BLaER1 (cell line): ENCODE data around the gene KATNB1.

Source experiments
- H3K27ac ChIP-seq: shearing (Covaris generic); formaldehyde crosslinking; 2 replicates; pipeline ENCODE4 v1.8.1; 2022
- H3K27me3 ChIP-seq: shearing (Covaris generic); formaldehyde crosslinking; 2 replicates; pipeline ENCODE4 v1.8.1; 2022
- H3K36me3 ChIP-seq: shearing (Covaris generic); formaldehyde crosslinking; 2 replicates; pipeline ENCODE4 v1.8.1; 2022
- H3K4me1 ChIP-seq: shearing (Covaris generic); formaldehyde crosslinking; 2 replicates; pipeline ENCODE4 v1.8.1; 2022
- H3K4me2 ChIP-seq: shearing (Covaris generic); formaldehyde crosslinking; 2 replicates; pipeline ENCODE4 v1.8.1; 2022
- H3K4me3 ChIP-seq: shearing (Covaris generic); formaldehyde crosslinking; 2 replicates; pipeline ENCODE4 v1.8.1; 2022
- H3K9ac ChIP-seq: shearing (Covaris generic); formaldehyde crosslinking; 2 replicates; pipeline ENCODE4 v1.8.1; 2022
- H3K9me3 ChIP-seq: shearing (Covaris generic); formaldehyde crosslinking; 2 replicates; pipeline ENCODE4 v1.8.1; 2022
- H4K20me1 ChIP-seq: shearing (Covaris generic); formaldehyde crosslinking; 2 replicates; pipeline ENCODE4 v1.8.1; 2022
- Cebpa-rat ChIP-seq: shearing (Covaris generic); IDR thresholded peaks from 2 replicates; pipeline ENCODE4 v1.8.1; 2022

Gene KATNB1

DNA sequence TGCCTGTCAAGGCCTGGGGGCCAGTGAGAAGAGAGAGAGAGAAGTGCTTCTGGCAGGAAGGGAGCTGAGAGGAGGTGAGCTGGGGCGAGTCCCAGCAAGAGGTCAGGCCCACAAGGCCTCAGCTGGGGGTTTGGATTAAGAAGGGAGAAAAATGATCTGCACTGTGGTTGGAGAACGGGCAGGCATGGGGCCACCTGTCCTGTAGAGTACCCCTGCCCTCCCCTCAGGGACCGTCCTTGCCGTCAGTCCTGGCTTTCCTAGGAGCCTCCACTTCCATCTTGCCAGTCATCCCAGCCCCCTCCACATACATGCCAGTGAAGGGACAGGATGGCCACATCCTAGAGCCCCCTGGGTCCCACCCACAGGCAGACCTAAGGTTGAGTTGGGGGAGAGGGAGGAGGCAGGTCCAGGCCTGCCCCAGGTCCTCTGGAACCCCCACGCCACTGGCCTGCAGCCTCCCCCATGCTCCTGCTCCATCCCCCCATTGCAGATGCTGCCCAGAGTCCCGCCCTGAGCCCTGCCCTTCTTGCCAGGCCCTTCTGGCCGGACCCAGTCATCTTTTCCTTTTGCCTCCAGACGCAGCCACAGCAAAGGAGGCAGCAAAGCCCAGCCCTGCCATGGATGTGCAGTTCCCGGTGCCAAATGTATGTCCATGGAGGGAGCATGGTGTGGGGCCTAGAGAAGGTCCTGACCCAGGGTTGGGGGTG lies 18.9 kb downstream of the KATNB1 start:
- Histone ChIP-seq H3K4me3 (no peak overlapping the region), H3K4me2 (no peak overlapping the region), H3K27me3 (no peaks in the 10 kb centered on the region), H3K9ac (no peak overlapping the region), H3K36me3 (peaks cover 95% of the 10 kb centered on the region), H4K20me1 (no peaks in the 10 kb centered on the region), H3K27ac (peak overlapping the region; percentile 26; the same call in 1 of the 2 replicates), H3K9me3 (no peaks in the 10 kb centered on the region), H3K4me1 (peaks cover 9% of the 10 kb centered on the region)
- no peak for TF ChIP-seq Cebpa-rat

DNA sequence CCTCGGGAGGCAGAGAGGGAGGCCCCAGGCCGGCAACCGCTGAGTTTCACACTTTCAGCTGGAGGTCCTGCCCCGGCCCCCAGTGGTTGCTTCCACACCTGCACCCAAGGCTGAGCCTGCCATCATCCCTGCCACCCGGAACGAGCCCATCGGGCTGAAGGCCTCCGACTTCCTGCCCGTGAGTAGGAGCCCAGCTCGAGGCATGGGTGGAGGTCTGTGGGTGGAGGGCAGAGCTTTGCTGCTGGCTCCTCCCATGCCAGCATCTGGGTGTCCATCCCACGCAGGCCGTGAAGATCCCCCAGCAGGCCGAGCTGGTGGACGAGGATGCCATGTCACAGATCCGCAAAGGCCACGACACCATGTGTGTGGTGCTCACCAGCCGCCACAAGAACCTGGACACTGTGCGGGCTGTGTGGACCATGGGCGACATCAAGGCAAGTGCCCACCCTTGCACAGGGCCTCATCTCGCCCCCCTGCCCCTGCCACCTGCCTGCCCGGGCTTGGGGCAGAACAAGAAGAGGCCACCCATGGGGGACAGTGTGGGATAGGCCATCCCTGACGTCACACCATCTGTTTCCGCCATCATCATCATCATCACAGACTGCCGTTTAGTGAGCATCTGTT lies 19.6 kb downstream of the KATNB1 start:
- Histone ChIP-seq H3K4me3 (no peak overlapping the region), H3K4me1 (peaks cover 3% of the 10 kb centered on the region), H3K9ac (no peak overlapping the region), H3K4me2 (no peak overlapping the region), H3K36me3 (peaks cover 94% of the 10 kb centered on the region), H3K9me3 (no peaks in the 10 kb centered on the region), H3K27me3 (no peaks in the 10 kb centered on the region), H3K27ac (no peak overlapping the region; the same call in 1 of the 2 replicates), H4K20me1 (no peaks in the 10 kb centered on the region)
- TF ChIP-seq Cebpa-rat, result no peak

DNA sequence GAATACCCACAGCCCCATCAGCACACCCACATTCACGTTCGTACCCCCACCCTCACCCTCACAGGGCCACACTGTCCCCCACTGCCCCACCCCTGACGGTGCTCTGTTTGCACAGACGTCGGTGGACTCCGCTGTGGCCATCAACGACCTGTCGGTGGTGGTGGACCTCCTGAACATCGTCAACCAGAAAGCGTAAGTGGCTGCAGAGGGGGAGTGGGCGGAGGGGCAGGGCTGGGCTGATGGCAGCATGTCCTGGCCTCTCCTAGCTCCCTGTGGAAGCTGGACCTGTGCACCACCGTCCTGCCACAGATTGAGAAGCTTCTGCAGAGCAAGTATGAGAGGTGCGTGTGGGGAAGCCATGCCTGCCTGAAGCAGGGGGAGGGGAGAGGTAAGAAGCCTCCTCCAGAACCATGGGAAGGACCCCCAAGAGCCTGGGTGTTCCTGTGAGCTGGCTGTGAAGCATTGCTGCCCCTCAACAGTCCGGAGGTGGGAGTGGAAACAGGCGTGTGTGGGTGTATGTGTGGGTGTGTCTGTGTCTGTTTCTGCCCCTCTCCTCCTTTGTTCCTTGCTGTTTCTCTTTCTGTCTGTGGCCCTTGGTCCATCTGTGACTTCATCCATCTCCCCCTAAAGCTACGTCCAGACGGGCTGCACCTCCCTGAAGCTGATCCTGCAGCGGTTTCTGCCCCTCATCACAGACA lies 20.3 kb downstream of the KATNB1 start:
- Histone ChIP-seq H3K4me3 (no peak overlapping the region), H4K20me1 (no peaks in the 10 kb centered on the region), H3K9me3 (no peaks in the 10 kb centered on the region), H3K4me2 (no peak overlapping the region), H3K9ac (no peak overlapping the region), H3K27ac (no peak overlapping the region), H3K36me3 (peaks cover 93% of the 10 kb centered on the region), H3K27me3 (no peaks in the 10 kb centered on the region), H3K4me1 (no peaks in the 10 kb centered on the region)
- no peak for TF ChIP-seq Cebpa-rat

DNA sequence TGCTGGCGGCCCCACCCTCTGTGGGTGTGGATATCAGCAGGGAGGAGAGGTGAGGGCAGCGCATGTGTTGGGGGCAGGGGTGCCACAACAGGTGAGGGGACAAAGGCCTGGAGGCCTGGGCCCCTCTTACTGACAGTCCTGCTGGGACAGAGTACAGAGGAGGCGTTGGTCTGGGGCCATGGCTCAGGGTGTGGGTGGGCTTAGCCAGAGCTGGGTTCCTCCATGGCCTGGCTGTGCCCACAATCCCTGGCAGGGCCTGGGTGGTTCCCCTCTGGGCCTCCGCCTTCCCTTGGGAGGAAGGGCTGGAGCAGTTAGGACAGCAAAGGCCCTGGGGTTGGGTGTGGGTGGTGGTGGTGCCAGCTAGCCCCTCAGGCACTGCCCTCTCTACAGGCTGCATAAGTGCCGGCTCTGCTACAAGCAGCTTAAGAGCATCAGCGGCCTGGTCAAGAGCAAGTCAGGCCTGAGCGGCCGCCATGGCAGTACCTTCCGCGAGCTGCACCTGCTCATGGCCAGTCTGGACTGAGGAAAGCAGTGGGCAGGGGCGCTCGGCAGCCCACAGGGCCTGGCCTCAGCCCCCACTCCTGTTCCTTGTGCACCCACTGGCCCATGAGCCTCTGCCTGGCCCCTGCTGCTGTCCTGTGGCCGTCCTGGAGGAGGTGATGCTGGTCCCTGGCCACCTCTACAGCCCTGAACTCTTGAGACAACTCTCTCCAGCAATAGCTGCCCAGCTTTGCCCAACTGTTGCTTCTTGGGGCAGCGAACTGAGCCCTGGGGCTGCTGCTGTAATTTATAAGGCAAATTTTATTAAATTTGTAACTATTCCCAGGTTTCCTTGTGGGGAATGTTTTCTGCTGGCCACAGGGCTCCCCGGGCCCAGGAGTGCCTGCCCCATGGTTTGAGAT lies 21.1 kb downstream of the KATNB1 start:
- no peaks in the 10 kb centered on the region for H3K27me3 ChIP-seq
- TF ChIP-seq Cebpa-rat, result no peak
- no peak overlapping the region for H3K9ac ChIP-seq
- no peaks in the 10 kb centered on the region for H3K4me1 ChIP-seq
- no peak overlapping the region for H3K4me3 ChIP-seq
- H3K27ac ChIP-seq, result no peak overlapping the region
- no peaks in the 10 kb centered on the region for H4K20me1 ChIP-seq
- H3K4me2 ChIP-seq, result no peak overlapping the region
- peaks cover 90% of the 10 kb centered on the region for H3K36me3 ChIP-seq
- no peaks in the 10 kb centered on the region for H3K9me3 ChIP-seq

DNA sequence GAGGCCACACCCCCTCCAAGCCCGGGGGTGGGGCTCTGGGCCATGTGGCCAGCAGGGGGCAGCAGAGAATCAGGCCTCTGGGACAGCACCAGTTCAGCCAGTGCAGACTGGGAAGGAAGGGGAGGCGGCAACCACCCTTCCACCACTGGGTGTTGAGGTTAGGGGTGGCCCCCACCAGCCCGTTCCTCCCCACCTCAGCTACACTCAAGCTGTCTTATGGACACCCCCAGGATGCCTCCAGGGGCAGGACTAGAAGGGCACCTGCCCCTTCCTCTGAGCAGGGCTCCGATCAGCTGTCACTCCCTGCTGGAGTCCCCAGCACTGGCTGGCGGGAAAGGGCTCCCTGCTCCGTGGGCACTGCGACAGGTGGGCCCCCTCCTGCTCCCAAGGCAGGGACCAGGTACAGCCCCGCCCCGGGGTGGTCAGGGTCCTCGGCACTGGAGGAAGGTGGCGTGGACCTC lies 21.8 kb downstream of the KATNB1 start:
- H4K20me1 ChIP-seq, result no peaks in the 10 kb centered on the region

DNA sequence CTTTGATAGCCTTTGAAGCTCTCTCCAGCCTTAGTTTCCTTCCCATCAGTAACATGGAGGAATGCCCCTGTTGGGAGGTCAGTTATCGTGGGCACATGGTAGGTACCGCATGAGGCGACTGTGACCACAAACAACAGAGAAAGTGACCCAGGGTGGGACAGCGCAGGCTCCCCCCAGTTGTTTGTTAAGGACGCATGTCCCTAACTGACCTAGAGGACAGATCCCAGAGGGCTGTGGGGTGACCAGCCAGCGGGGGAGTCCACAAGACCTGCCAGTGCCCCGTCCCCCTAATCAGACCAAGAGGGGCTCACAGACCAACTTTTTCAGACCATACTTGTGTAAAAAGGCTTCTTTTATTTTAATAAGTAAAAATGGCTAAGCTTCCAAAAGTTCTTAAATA lies 22.3 kb downstream of the KATNB1 start:
- H3K36me3 ChIP-seq, result peaks cover 78% of the 10 kb centered on the region
- no peaks in the 10 kb centered on the region for H3K4me1 ChIP-seq
- no peaks in the 10 kb centered on the region for H3K27me3 ChIP-seq
- H3K9ac ChIP-seq, result no peak overlapping the region
- H4K20me1 ChIP-seq, result no peaks in the 10 kb centered on the region
- TF ChIP-seq Cebpa-rat, result no peak
- H3K27ac ChIP-seq, result no peak overlapping the region; the same call in 1 of the 2 replicates
- no peaks in the 10 kb centered on the region for H3K9me3 ChIP-seq
- no peak overlapping the region for H3K4me2 ChIP-seq
- no peak overlapping the region for H3K4me3 ChIP-seq

More for the DNA sequence above, 21.8 kb downstream of the KATNB1 start:
- Histone ChIP-seq H3K27me3 (no peaks in the 10 kb centered on the region), H3K9me3 (no peaks in the 10 kb centered on the region), H3K4me2 (no peak overlapping the region), H3K9ac (no peak overlapping the region), H3K36me3 (peaks cover 83% of the 10 kb centered on the region), H3K27ac (no peak overlapping the region; the same call in 1 of the 2 replicates), H3K4me1 (no peaks in the 10 kb centered on the region), H3K4me3 (no peak overlapping the region)
- TF ChIP-seq Cebpa-rat, result no peak

DNA sequence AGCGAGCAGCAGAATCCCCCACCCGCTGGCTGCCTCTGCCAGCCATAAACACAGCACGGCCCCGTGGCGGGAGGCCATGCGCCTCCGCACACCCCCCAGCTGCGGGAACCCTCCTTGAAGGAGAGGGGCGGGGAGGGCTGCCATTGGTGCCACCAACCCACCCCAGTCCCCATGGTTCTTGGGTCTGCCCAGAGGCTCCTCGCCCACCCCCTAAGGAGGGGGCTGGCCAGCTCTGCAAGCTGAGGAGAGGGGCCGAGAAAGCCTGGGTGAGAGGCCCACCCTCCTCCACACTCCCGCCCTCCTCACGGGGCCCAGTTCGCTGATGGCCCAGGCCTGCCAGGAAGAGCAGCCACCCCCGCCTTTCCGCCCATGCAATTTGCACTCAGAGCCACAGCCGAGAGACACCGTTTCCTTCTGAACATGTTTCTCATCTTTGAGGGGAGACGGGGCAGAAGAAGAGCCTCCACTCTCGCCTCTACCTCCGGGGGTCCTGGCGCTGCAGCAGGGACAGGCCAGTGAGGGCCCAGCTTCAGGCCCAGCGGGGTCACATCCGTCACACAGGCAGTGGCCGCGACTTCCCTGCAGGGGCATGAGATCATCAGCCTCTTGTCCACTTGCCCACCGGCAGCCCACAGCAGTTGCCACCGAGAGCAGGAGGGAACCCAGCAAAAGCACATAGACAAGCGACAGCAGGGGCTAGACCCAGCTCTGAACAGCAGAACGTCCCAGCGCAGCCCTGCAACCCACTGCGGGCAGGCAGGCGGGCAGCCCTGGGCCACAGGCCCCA lies 23.0 kb downstream of the KATNB1 start:
- no peak overlapping the region for H3K27ac ChIP-seq
- H3K27me3 ChIP-seq, result no peaks in the 10 kb centered on the region
- TF ChIP-seq Cebpa-rat, result no peak
- H3K9ac ChIP-seq, result no peak overlapping the region
- no peaks in the 10 kb centered on the region for H4K20me1 ChIP-seq
- H3K4me1 ChIP-seq, result peaks cover 5% of the 10 kb centered on the region
- no peaks in the 10 kb centered on the region for H3K9me3 ChIP-seq
- H3K36me3 ChIP-seq, result peaks cover 72% of the 10 kb centered on the region
- no peak overlapping the region for H3K4me3 ChIP-seq
- H3K4me2 ChIP-seq, result no peak overlapping the region

DNA sequence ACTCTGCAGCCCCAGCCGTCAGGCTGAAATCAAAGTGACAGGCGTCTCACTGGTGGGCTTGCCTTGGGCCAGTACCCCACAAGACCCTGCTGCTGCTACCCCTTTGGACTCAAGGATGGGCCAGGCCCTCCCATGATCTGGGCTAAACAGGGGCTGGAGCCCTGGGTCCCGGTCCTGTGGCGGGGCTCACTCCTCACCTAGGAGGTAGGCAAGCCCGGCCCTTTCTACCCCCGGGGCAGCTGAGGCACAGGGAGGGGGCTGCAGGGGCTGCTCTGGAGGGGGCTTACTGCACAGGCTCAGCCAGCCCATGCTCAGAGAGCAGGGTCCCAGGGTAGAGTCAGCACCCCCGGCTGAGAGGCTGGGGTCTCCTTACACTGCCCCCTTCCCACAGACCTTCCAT lies 23.6 kb downstream of the KATNB1 start:
- Histone ChIP-seq H3K4me3 (no peak overlapping the region), H3K27me3 (no peaks in the 10 kb centered on the region), H3K27ac (no peak overlapping the region), H3K9ac (no peak overlapping the region), H3K4me2 (no peak overlapping the region), H3K36me3 (peaks cover 65% of the 10 kb centered on the region), H3K9me3 (no peaks in the 10 kb centered on the region), H4K20me1 (no peaks in the 10 kb centered on the region), H3K4me1 (peaks cover 8% of the 10 kb centered on the region)
- no peak for TF ChIP-seq Cebpa-rat
